IgD-negative memory B cell (primary cell): ENCODE results near the gene TRIM14. TPM values are rescaled to one million over a fixed set of nuclear protein-coding genes. Genes with fewer than 3 reads are reported as not detected.

ENCODE experiments used
- H3K27ac Mint-ChIP-seq, 3 donors: one replicate each; pipeline ENCODE4 v1.8.0; 2020 to 2022; ENCODE audit warnings: mild to moderate bottlenecking in 3 of 3, mixed read lengths in 3 of 3, moderate library complexity in 1 of 3
- H3K27me3 Mint-ChIP-seq: one replicate; pipeline ENCODE4 v1.8.0; 2021; ENCODE audit warnings: mixed read lengths
- H3K36me3 Mint-ChIP-seq: one replicate; pipeline ENCODE4 v1.8.0; 2020; ENCODE audit warnings: mild to moderate bottlenecking, mixed read lengths
- H3K4me1 Mint-ChIP-seq, 3 donors: one replicate each; pipeline ENCODE4 v1.8.0; 2020 to 2022; ENCODE audit warnings: mixed read lengths in 3 of 3, mild to moderate bottlenecking in 1 of 3
- H3K4me3 Mint-ChIP-seq, 4 donors: one replicate each; pipeline ENCODE4 v1.8.0; 2020 to 2022; ENCODE audit warnings: mild to moderate bottlenecking in 4 of 4, mixed read lengths in 4 of 4, moderate library complexity in 3 of 4
- H3K9me3 Mint-ChIP-seq, 3 donors: one replicate each; pipeline ENCODE4 v1.8.0; 2020 to 2021; ENCODE audit warnings: mixed read lengths in 3 of 3, mild to moderate bottlenecking in 1 of 3
- polyA plus RNA-seq: library from polyadenylated mRNA; unstranded; fragments of 300-500 nt; fragmentation: Illumina TruSeq; gene quantifications from one replicate; pipeline ENCODE4 v1.2.3, GENCODE V29; 2021

The TRIM14 gene
- polyA plus RNA-seq, 1 donor from 2014 or later = 43.0 TPM

- Mint-ChIP-seq H3K4me1 (peaks cover 15 to 27% (median 25%) of the 10 kb centered on the region in 3 donors), H3K4me3 (no peak overlapping the region), H3K27me3 (no peaks in the 10 kb centered on the region), H3K36me3 (peaks cover 1% of the 10 kb centered on the region), H3K27ac (no peak overlapping the region), H3K9me3 (peaks cover 0 to 1% (median 0%) of the 10 kb centered on the region in 3 donors)
Measured at GRCh38 chr9:98148486-98148885, 29.5 kb upstream of the TRIM14 start.

GRCh38 chr9:98147582-98147981, 28.6 kb upstream of the TRIM14 start:
- H3K27ac Mint-ChIP-seq = peak overlapping the region in 1 of 3 donors; percentile 35
- H3K9me3 Mint-ChIP-seq = peaks cover 0 to 1% (median 0%) of the 10 kb centered on the region in 3 donors
- no peaks in the 10 kb centered on the region for H3K27me3 Mint-ChIP-seq
- no peak overlapping the region for H3K4me3 Mint-ChIP-seq
- no peaks in the 10 kb centered on the region for H3K36me3 Mint-ChIP-seq
- peaks cover 15 to 27% (median 25%) of the 10 kb centered on the region in 3 donors for H3K4me1 Mint-ChIP-seq

GRCh38 chr9:98146101-98146991, 27.3 kb upstream of the TRIM14 start:
- Mint-ChIP-seq H3K36me3 (no peaks in the 10 kb centered on the region), H3K4me1 (peaks cover 14 to 27% (median 25%) of the 10 kb centered on the region in 3 donors), H3K27me3 (no peaks in the 10 kb centered on the region), H3K4me3 (peak overlapping the region in 2 of 4 donors; percentile 82 to 86), H3K27ac (peak overlapping the region in 1 of 3 donors; percentile 59), H3K9me3 (peaks cover 0 to 1% (median 0%) of the 10 kb centered on the region in 3 donors)

GRCh38 chr9:98144631-98145030, 25.6 kb upstream of the TRIM14 start:
- peak overlapping the region in 1 of 3 donors; percentile 62 for H3K27ac Mint-ChIP-seq
- no peaks in the 10 kb centered on the region for H3K27me3 Mint-ChIP-seq
- peaks cover 9 to 21% (median 18%) of the 10 kb centered on the region in 3 donors for H3K4me1 Mint-ChIP-seq
- no peaks in the 10 kb centered on the region for H3K9me3 Mint-ChIP-seq
- no peak overlapping the region for H3K4me3 Mint-ChIP-seq
- H3K36me3 Mint-ChIP-seq = no peaks in the 10 kb centered on the region

- peaks cover 9 to 21% (median 18%) of the 10 kb centered on the region in 3 donors for H3K4me1 Mint-ChIP-seq
- no peak overlapping the region for H3K4me3 Mint-ChIP-seq
- peak overlapping the region in 1 of 3 donors; percentile 62 for H3K27ac Mint-ChIP-seq
- H3K27me3 Mint-ChIP-seq = no peaks in the 10 kb centered on the region
- no peaks in the 10 kb centered on the region for H3K9me3 Mint-ChIP-seq
- no peaks in the 10 kb centered on the region for H3K36me3 Mint-ChIP-seq
Measured at GRCh38 chr9:98144076-98144475, 25.1 kb upstream of the TRIM14 start.

GRCh38 chr9:98142925-98143481, 24.0 kb upstream of the TRIM14 start:
- H3K27ac Mint-ChIP-seq = peak overlapping the region in 1 of 3 donors; percentile 64
- no peaks in the 10 kb centered on the region for H3K27me3 Mint-ChIP-seq
- H3K9me3 Mint-ChIP-seq = no peaks in the 10 kb centered on the region
- H3K36me3 Mint-ChIP-seq = no peaks in the 10 kb centered on the region
- H3K4me1 Mint-ChIP-seq = peaks cover 9 to 21% (median 18%) of the 10 kb centered on the region in 3 donors
- no peak overlapping the region for H3K4me3 Mint-ChIP-seq

- H3K9me3 Mint-ChIP-seq = no peaks in the 10 kb centered on the region
- no peak overlapping the region for H3K4me3 Mint-ChIP-seq
- H3K27me3 Mint-ChIP-seq = no peaks in the 10 kb centered on the region
- H3K4me1 Mint-ChIP-seq = peaks cover 9 to 21% (median 17%) of the 10 kb centered on the region in 3 donors
- H3K27ac Mint-ChIP-seq = peak overlapping the region in 1 of 3 donors; percentile 64
- H3K36me3 Mint-ChIP-seq = no peaks in the 10 kb centered on the region
Measured at GRCh38 chr9:98142182-98142907, 23.3 kb upstream of the TRIM14 start.

GRCh38 chr9:98140503-98140902, 21.5 kb upstream of the TRIM14 start:
- Mint-ChIP-seq H3K27me3 (no peaks in the 10 kb centered on the region), H3K9me3 (no peaks in the 10 kb centered on the region), H3K4me1 (peaks cover 1 to 8% (median 3%) of the 10 kb centered on the region in 3 donors), H3K27ac (no peak overlapping the region), H3K4me3 (no peak overlapping the region), H3K36me3 (no peaks in the 10 kb centered on the region)

GRCh38 chr9:98136489-98136888, 17.5 kb upstream of the TRIM14 start:
- Mint-ChIP-seq H3K27ac (no peak overlapping the region), H3K36me3 (no peaks in the 10 kb centered on the region), H3K4me1 (peaks cover 0 to 5% (median 3%) of the 10 kb centered on the region in 3 donors), H3K4me3 (no peak overlapping the region), H3K27me3 (no peaks in the 10 kb centered on the region), H3K9me3 (no peaks in the 10 kb centered on the region)

- peak overlapping the region in 1 of 3 donors; percentile 31 for H3K27ac Mint-ChIP-seq
- H3K4me1 Mint-ChIP-seq = peaks cover 0 to 6% (median 6%) of the 10 kb centered on the region in 3 donors
- H3K9me3 Mint-ChIP-seq = no peaks in the 10 kb centered on the region
- no peaks in the 10 kb centered on the region for H3K27me3 Mint-ChIP-seq
- H3K36me3 Mint-ChIP-seq = no peaks in the 10 kb centered on the region
- no peak overlapping the region for H3K4me3 Mint-ChIP-seq
Measured at GRCh38 chr9:98135938-98136337, 16.9 kb upstream of the TRIM14 start.

GRCh38 chr9:98135558-98135934, 16.5 kb upstream of the TRIM14 start:
- Mint-ChIP-seq H3K4me1 (peaks cover 0 to 9% (median 8%) of the 10 kb centered on the region in 3 donors), H3K36me3 (no peaks in the 10 kb centered on the region), H3K27ac (peak overlapping the region in 1 of 3 donors; percentile 31), H3K27me3 (no peaks in the 10 kb centered on the region), H3K9me3 (no peaks in the 10 kb centered on the region), H3K4me3 (no peak overlapping the region)

GRCh38 chr9:98134702-98135557, 15.9 kb upstream of the TRIM14 start:
- Mint-ChIP-seq H3K27ac (no peak overlapping the region), H3K36me3 (no peaks in the 10 kb centered on the region)

GRCh38 chr9:98132806-98133631, 14.0 kb upstream of the TRIM14 start:
- H3K4me3 Mint-ChIP-seq = peak overlapping the region in 1 of 4 donors; percentile 28
- peak overlapping the region in 2 of 3 donors; percentile 46 to 83 for H3K27ac Mint-ChIP-seq
- H3K27me3 Mint-ChIP-seq = no peaks in the 10 kb centered on the region
- peaks cover 14 to 17% (median 17%) of the 10 kb centered on the region in 3 donors for H3K4me1 Mint-ChIP-seq
- H3K9me3 Mint-ChIP-seq = no peaks in the 10 kb centered on the region
- H3K36me3 Mint-ChIP-seq = no peaks in the 10 kb centered on the region

More at GRCh38 chr9:98134702-98135557, 15.9 kb upstream of the TRIM14 start:
- no peak overlapping the region for H3K4me3 Mint-ChIP-seq
- H3K9me3 Mint-ChIP-seq = no peaks in the 10 kb centered on the region
- peaks cover 4 to 9% (median 8%) of the 10 kb centered on the region in 3 donors for H3K4me1 Mint-ChIP-seq
- no peaks in the 10 kb centered on the region for H3K27me3 Mint-ChIP-seq
